Brain microvascular endothelial cell (primary cell): ENCODE data around the gene RSPH1.

Experiments used
- DNase-seq: peaks from one replicate; pipeline ENCODE4 v3.0.0-alpha.2; 2020
- H3K27ac ChIP-seq: fragments of 250-450 bp; sonication (Bioruptor Pico); 2 replicates; pipeline ENCODE4 v1.5.1; 2020; ENCODE audit warnings: mild to moderate bottlenecking, moderate library complexity
- H3K27me3 ChIP-seq: fragments of 250-450 bp; sonication (Bioruptor Pico); replicated peaks from 2 replicates; pipeline ENCODE4 v1.5.1; 2020; ENCODE audit warnings: mild to moderate bottlenecking
- H3K36me3 ChIP-seq: fragments of 250-450 bp; sonication (Bioruptor Pico); replicated peaks from 2 replicates; pipeline ENCODE4 v1.5.1; 2020; ENCODE audit warnings: mild to moderate bottlenecking
- H3K4me3 ChIP-seq: 2 replicates; pipeline ENCODE4 v1.5.1; 2011; ENCODE audit warnings: low read depth, mild to moderate bottlenecking, control low read depth, low read length, moderate library complexity
- CTCF ChIP-seq: IDR thresholded peaks from 2 replicates; pipeline ENCODE4 v1.5.1; 2011; ENCODE audit warnings: low read depth, mild to moderate bottlenecking, moderate library complexity, low read length, control low read depth, inconsistent platforms; ENCODE audit errors: missing control alignments
- in situ Hi-C: cut with HindIII; loops from 2 replicates; pipeline ENCODE4 v1.10.0; 2017; ENCODE audit warnings: low sequenced_read_pairs, low pct_ligation_motif_present

RSPH1 gene

GRCh38 chr21:42514883-42515228 is 18.8 kb upstream of the RSPH1 start:
- in situ Hi-C loops, result no loop called here
- TF ChIP-seq CTCF, result no peak
- Histone ChIP-seq H3K4me3 (peak overlapping the region; percentile 58), H3K36me3 (no peaks in the 10 kb centered on the region), H3K27me3 (no peaks in the 10 kb centered on the region), H3K27ac (no peak overlapping the region)
- no peak for DNase-seq

- no peak for DNase-seq
- Histone ChIP-seq H3K27me3 (no peaks in the 10 kb centered on the region), H3K36me3 (no peaks in the 10 kb centered on the region), H3K4me3 (peak overlapping the region; percentile 58), H3K27ac (no peak overlapping the region)
- in situ Hi-C loops, result no loop called here
- no peak for TF ChIP-seq CTCF
Measured at GRCh38 chr21:42513985-42514882, 18.2 kb upstream of the RSPH1 start.

GRCh38 chr21:42513151-42513984 is 17.3 kb upstream of the RSPH1 start, which contains the start of gene SLC37A1:
Gene SLC37A1 (plus strand): TSS chr21:42513852. CDS start chr21:42518455, 4,603 bp downstream.
- DNase-seq, result no peak
- no peak within 1 kb of the TSS for H3K27ac ChIP-seq
- no peaks in the 10 kb centered on the region for H3K36me3 ChIP-seq
- TF ChIP-seq CTCF, result no peak
- peak within 1 kb of the TSS; percentile 58 for H3K4me3 ChIP-seq
- H3K27me3 ChIP-seq, result no peaks in the 10 kb centered on the region
- in situ Hi-C loops, result no loop called here

- TF ChIP-seq CTCF, result no peak
- in situ Hi-C loops, result no loop called here
Measured at GRCh38 chr21:42512346-42513034, 16.5 kb upstream of the RSPH1 start.

GRCh38 chr21:42509244-42509643 is 13.2 kb upstream of the RSPH1 start:
- Histone ChIP-seq H3K4me3 (no peak overlapping the region), H3K36me3 (no peaks in the 10 kb centered on the region), H3K27ac (no peak overlapping the region), H3K27me3 (no peaks in the 10 kb centered on the region)
- TF ChIP-seq CTCF, result no peak
- no peak for DNase-seq
- in situ Hi-C loops, result no loop called here

More at GRCh38 chr21:42512346-42513034, 16.5 kb upstream of the RSPH1 start:
- Histone ChIP-seq H3K4me3 (no peak overlapping the region), H3K27ac (no peak overlapping the region), H3K27me3 (no peaks in the 10 kb centered on the region), H3K36me3 (no peaks in the 10 kb centered on the region)
- DNase-seq, result no peak
